OCI-LY1 (cell line): ENCODE results near the gene DOCK10.

Source experiments
- H2AFZ ChIP-seq: fragments of 200-600 bp; sonication (generic), shearing (Covaris generic); 2 replicates; pipeline ENCODE4 v1.6.0; 2014; ENCODE audit warnings: antibody characterized with exemption, mild to moderate bottlenecking, low read length
- H3F3A ChIP-seq: fragments of 200-600 bp; sonication (generic), shearing (Covaris generic); 2 replicates; pipeline ENCODE4 v1.6.0; 2014; ENCODE audit warnings: mild to moderate bottlenecking, antibody characterized with exemption, low read length, moderate library complexity; ENCODE audit not compliant: insufficient read depth
- H3K27ac ChIP-seq: fragments of 200-600 bp; sonication (generic); 2 replicates; pipeline ENCODE4 v1.5.1; 2014; ENCODE audit warnings: low read length, mixed run types, mild to moderate bottlenecking, low read depth; ENCODE audit not compliant: poor library complexity, severe bottlenecking
- H3K27me3 ChIP-seq: fragments of 200-600 bp; sonication (generic); 2 replicates; pipeline ENCODE4 v1.6.0; 2014; ENCODE audit warnings: antibody characterized with exemption, mild to moderate bottlenecking, low read length, moderate library complexity; ENCODE audit not compliant: insufficient read depth
- H3K36me3 ChIP-seq: fragments of 200-600 bp; sonication (generic); 2 replicates; pipeline ENCODE4 v1.6.1; 2014; ENCODE audit warnings: mild to moderate bottlenecking, antibody characterized with exemption, low read length, moderate library complexity, mixed read lengths; ENCODE audit not compliant: insufficient read depth
- H3K4me1 ChIP-seq: fragments of 200-600 bp; sonication (generic); 2 replicates; pipeline ENCODE4 v1.5.1; 2014; ENCODE audit warnings: mild to moderate bottlenecking, low read length, moderate library complexity; ENCODE audit not compliant: insufficient read depth, severe bottlenecking
- H3K4me2 ChIP-seq: fragments of 200-600 bp; sonication (generic), shearing (Covaris generic); 2 replicates; pipeline ENCODE4 v1.6.1; 2014; ENCODE audit warnings: low read length
- H3K4me3 ChIP-seq: fragments of 200-600 bp; sonication (generic); 2 replicates; pipeline ENCODE4 v1.5.1; 2014; ENCODE audit warnings: low read length, low read depth, mild to moderate bottlenecking, mixed read lengths; ENCODE audit not compliant: poor library complexity, severe bottlenecking
- H3K79me2 ChIP-seq: fragments of 200-600 bp; shearing (Covaris generic); 2 replicates; pipeline ENCODE4 v1.6.1; 2016; ENCODE audit warnings: mixed run types, low read length, mixed read lengths; ENCODE audit not compliant: insufficient read depth
- H3K9ac ChIP-seq: fragments of 200-600 bp; sonication (generic), shearing (Covaris generic); 2 replicates; pipeline ENCODE4 v1.6.1; 2014; ENCODE audit warnings: mild to moderate bottlenecking, low read length, mixed read lengths
- H3K9me2 ChIP-seq: fragments of 200-600 bp; sonication (generic), shearing (Covaris generic); 2 replicates; pipeline ENCODE4 v1.6.1; 2014; ENCODE audit warnings: low read depth, mild to moderate bottlenecking, low read length, mixed read lengths
- H3K9me3 ChIP-seq: fragments of 200-600 bp; shearing (Covaris generic); 2 replicates; pipeline ENCODE4 v1.6.1; 2014; ENCODE audit warnings: low read length, mixed read lengths
- H4K20me1 ChIP-seq: fragments of 200-600 bp; sonication (generic), shearing (Covaris generic); 2 replicates; pipeline ENCODE4 v1.6.0; 2016; ENCODE audit warnings: mild to moderate bottlenecking, low read length; ENCODE audit not compliant: insufficient read depth
- CTCF ChIP-seq: fragments of 200-600 bp; sonication (generic), shearing (Covaris generic); IDR thresholded peaks from 2 replicates; pipeline ENCODE4 v1.5.1; 2017; ENCODE audit warnings: mild to moderate bottlenecking, antibody characterized with exemption, low read length, moderate library complexity, mixed read lengths
- EZH2 ChIP-seq: fragments of 200-600 bp; sonication (generic), shearing (Covaris generic); IDR thresholded peaks from 2 replicates; pipeline ENCODE4 v1.8.0; 2017; ENCODE audit warnings: borderline replicate concordance, mixed run types, mild to moderate bottlenecking, antibody characterized with exemption, low read length, moderate library complexity, mixed read lengths

DOCK10 gene

DNA sequence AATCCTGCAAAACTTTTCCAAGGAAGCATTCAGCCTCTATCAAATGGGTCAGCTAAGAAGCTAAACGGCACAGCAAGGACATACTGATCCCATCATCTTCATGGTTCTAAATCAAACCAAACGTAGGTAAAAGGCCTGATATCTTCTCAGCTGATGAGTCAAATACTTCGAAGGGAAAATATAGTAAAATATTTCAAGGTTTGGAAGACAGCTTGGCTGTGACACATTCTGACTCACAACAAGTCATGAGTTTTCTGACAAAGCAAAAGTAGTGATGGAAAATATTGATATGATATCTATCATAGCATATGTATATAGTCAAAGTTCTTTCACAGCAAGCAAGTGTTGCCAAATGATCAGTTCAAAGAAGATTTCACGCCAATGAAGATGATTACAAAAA, 31.5 kb downstream of the DOCK10 start:
- no peaks in the 10 kb centered on the region for H3K36me3 ChIP-seq
- no peaks in the 10 kb centered on the region for H3K9me3 ChIP-seq
- H3K79me2 ChIP-seq = no peaks in the 10 kb centered on the region
- peaks cover 10% of the 10 kb centered on the region for H3K4me1 ChIP-seq
- H4K20me1 ChIP-seq = no peaks in the 10 kb centered on the region
- H3K4me3 ChIP-seq = no peak overlapping the region
- no peaks in the 10 kb centered on the region for H3F3A ChIP-seq
- no peak overlapping the region for H3K4me2 ChIP-seq
- H2AFZ ChIP-seq = no peak overlapping the region
- TF ChIP-seq CTCF = no peak
- no peak for TF ChIP-seq EZH2
- H3K9me2 ChIP-seq = no peaks in the 10 kb centered on the region
- no peak overlapping the region for H3K9ac ChIP-seq
- H3K27me3 ChIP-seq = no peaks in the 10 kb centered on the region
- H3K27ac ChIP-seq = no peak overlapping the region

- H3K9me2 ChIP-seq = no peaks in the 10 kb centered on the region
- H3K4me2 ChIP-seq = no peak overlapping the region
- no peaks in the 10 kb centered on the region for H3K27me3 ChIP-seq
- H3K4me3 ChIP-seq = no peak overlapping the region
- H4K20me1 ChIP-seq = no peaks in the 10 kb centered on the region
- peaks cover 10% of the 10 kb centered on the region for H3K4me1 ChIP-seq
- no peak for TF ChIP-seq CTCF
- TF ChIP-seq EZH2 = no peak
- H3K27ac ChIP-seq = no peak overlapping the region
- no peaks in the 10 kb centered on the region for H3F3A ChIP-seq
- no peak overlapping the region for H3K9ac ChIP-seq
- no peak overlapping the region for H2AFZ ChIP-seq
- H3K9me3 ChIP-seq = no peaks in the 10 kb centered on the region
- no peaks in the 10 kb centered on the region for H3K79me2 ChIP-seq
- H3K36me3 ChIP-seq = no peaks in the 10 kb centered on the region
Observed at GRCh38 chr2:225009768-225010167, 32.5 kb downstream of the DOCK10 start.

DNA sequence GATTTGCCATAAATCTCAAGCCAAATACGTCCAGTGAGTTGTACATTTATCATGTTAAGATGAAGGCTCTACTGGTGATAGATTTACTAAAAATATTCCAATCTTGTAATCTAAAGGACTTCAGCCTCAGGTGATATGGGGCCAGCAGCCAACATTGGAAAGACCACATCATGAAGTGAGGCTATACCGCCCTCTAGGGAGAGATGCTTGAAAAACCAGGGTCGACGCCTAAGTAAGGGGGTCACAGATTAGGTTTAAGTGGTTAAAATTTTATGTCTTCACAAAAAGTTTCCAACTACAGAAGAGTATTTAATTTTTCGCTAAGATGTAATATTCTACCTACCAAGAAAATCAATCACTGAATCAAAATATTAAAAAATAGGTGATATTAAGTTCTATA, 33.3 kb downstream of the DOCK10 start:
- Histone ChIP-seq H3K9ac (no peak overlapping the region), H3K4me2 (no peak overlapping the region), H3K36me3 (no peaks in the 10 kb centered on the region), H3K9me2 (no peaks in the 10 kb centered on the region), H3F3A (no peaks in the 10 kb centered on the region), H3K27me3 (no peaks in the 10 kb centered on the region), H4K20me1 (no peaks in the 10 kb centered on the region), H3K79me2 (no peaks in the 10 kb centered on the region), H2AFZ (peak overlapping the region; percentile 31; the same call in 1 of the 2 replicates), H3K27ac (peak overlapping the region; percentile 8), H3K4me3 (no peak overlapping the region), H3K9me3 (no peaks in the 10 kb centered on the region), H3K4me1 (peaks cover 10% of the 10 kb centered on the region)
- peak; percentile 87 for TF ChIP-seq CTCF
- TF ChIP-seq EZH2 = no peak
